Stimulated activated CD8-positive, alpha-beta memory T cell treated with anti-CD3 and anti-CD28 coated beads, Interleukin-7, amount 100 ng/mL, for 48 hours (primary cell): ENCODE results near the gene OR8K3.

ENCODE experiments used
- DNase-seq, 2 donors: peaks; one replicate each; pipeline ENCODE4 v3.0.0-alpha.2; 2020; ENCODE audit warnings: low read depth in 1 of 2; ENCODE audit errors: extremely low read depth in 1 of 2

OR8K3 gene

GRCh38 chr11:56314844-56315243 is at the start of gene OR8K3:
Gene OR8K3 (plus strand): TSS chr11:56315144. CDS start chr11:56318307, 3,163 bp downstream.
- DNase-seq, result no peak

- DNase-seq, result no peak
Measured at GRCh38 chr11:56271092-56271491, 43.9 kb upstream of the OR8K3 start.

GRCh38 chr11:56273854-56274253 is 41.1 kb upstream of the OR8K3 start, which contains the start of gene OR5T1:
Gene OR5T1 (plus strand): TSS chr11:56274154. CDS start chr11:56275639, 1,485 bp downstream.
- no peak for DNase-seq

GRCh38 chr11:56292154-56292553 is 22.8 kb upstream of the OR8K3 start, which contains the start of gene OR8H1:
Gene OR8H1 (minus strand): TSS chr11:56292254. CDS start chr11:56291062, 1,192 bp downstream.
- DNase-seq, result no peak

- no peak for DNase-seq
Measured at GRCh38 chr11:56296898-56297297, 18.0 kb upstream of the OR8K3 start.

GRCh38 chr11:56307836-56308235 is 7.1 kb upstream of the OR8K3 start:
- no peak for DNase-seq

- DNase-seq, result no peak
Measured at GRCh38 chr11:56331861-56332491, 17.0 kb downstream of the OR8K3 start.

GRCh38 chr11:56333156-56333555 is 18.2 kb downstream of the OR8K3 start:
- no peak for DNase-seq

- DNase-seq, result no peak
Measured at GRCh38 chr11:56340289-56340688, 25.3 kb downstream of the OR8K3 start.

GRCh38 chr11:56345739-56346138 is 30.8 kb downstream of the OR8K3 start, which contains the start of gene OR8K1:
Gene OR8K1 (plus strand): TSS chr11:56346039. CDS start chr11:56346039, 0 bp downstream.
- DNase-seq, result no peak

- no peak for DNase-seq
Measured at GRCh38 chr11:56353991-56354390, 39.0 kb downstream of the OR8K3 start, which contains the start of gene OR8J1. Gene OR8J1 (plus strand): TSS chr11:56354291. CDS start chr11:56360247, 5,956 bp downstream.
